HG03066 (cell line): ENCODE measurements around the gene INO80E.

Source experiments
- ATAC-seq: cut with Tn5 transposase; IDR thresholded peaks from one replicate; pipeline ENCODE4 v1.9.1; 2021; ENCODE audit warnings: low read depth; ENCODE audit not compliant: unreplicated experiment

INO80E gene

GRCh38 chr16:29991571-29991904 is 4.5 kb upstream of the INO80E start:
- no peak for ATAC-seq

- no peak for ATAC-seq
Observed at GRCh38 chr16:29992344-29992967, 3.6 kb upstream of the INO80E start.

DNA sequence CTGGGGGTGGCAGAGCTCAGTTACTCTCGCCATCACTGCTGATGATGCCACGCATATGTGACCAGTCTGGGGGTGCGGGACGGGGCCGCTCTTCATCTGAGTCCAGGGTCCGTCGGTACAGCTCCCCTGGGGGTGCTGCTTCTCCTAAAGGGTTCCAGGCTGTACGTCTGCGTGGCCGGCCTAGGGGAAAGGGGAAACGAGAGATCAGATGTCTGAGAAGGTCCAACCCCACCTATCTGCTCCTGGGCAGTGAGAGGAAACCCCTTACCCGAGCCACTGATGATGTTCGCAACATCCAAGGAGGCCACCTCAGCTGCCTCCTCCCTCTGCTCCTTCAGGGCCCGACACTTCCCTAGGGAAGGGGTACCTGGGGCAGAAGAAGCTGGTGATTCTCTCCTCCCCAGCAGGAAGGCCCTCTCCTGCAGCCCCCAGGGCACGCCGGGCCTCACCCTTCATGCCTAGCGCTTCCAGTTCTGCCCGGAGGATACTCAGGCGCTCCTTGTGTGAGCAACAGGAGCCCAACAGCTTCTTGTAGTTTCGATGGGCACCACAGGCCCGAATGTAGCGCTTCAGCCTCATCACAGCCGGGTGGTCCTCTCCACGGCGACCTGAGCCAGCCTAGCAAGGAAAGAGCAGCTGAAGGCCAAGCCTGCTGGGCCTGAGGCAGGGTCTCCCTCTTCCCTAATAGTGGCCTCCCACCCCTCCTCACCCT is 2.7 kb upstream of the INO80E start:
- no peak for ATAC-seq

DNA sequence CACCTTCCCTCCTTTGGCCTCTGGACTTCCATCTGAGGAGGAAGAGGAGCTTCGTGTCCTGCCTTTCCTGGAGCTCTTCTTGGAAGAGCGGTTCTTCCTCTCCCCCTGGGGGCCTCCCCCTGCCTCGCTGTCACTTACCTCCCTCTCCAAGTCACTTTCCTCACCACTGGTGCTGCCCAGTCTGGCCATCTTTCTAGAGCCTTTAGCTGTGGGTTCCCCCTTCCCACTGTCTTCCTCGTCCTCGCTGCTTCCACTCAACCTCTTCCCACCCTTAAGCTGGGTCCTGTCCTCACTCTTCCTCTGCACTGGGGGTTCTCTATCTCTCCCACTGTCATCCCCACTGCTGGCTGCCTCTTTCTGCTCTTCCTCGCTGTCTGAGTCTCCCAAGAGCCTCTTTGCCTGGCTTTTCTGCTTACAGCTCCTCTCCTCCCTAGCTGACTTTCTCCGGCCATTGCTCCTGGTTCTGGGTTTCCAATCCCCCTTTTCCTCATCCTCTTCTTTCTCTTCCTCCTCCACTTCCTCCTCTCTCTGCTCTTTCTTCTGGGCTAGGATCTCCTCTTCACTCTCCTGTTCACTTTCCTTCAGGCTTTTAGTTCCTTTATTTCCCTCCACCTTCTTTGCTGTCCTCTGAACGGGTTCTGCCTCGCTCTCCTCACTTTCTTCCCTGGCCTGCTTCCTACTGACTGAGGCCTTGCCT is 2.0 kb upstream of the INO80E start:
- no peak for ATAC-seq

GRCh38 chr16:29994600-29995323 is 1.3 kb upstream of the INO80E start:
- peak; percentile 27 for ATAC-seq

GRCh38 chr16:29995324-29995910 is 624 bp upstream of the INO80E start, which contains the start of gene HIRIP3:
Gene HIRIP3 (minus strand): TSS chr16:29995617. CDS start chr16:29995605, 12 bp downstream.
- peak; percentile 43 for ATAC-seq

GRCh38 chr16:29996766-29997250 is 767 bp downstream of the INO80E start:
- ATAC-seq: no peak

- no peak for ATAC-seq
Observed at GRCh38 chr16:29999605-30000004, 3.6 kb downstream of the INO80E start.

- ATAC-seq: no peak
Observed at GRCh38 chr16:30000735-30001631, 4.9 kb downstream of the INO80E start.

- ATAC-seq: no peak
Observed at GRCh38 chr16:30002614-30003346, 6.7 kb downstream of the INO80E start.

DNA sequence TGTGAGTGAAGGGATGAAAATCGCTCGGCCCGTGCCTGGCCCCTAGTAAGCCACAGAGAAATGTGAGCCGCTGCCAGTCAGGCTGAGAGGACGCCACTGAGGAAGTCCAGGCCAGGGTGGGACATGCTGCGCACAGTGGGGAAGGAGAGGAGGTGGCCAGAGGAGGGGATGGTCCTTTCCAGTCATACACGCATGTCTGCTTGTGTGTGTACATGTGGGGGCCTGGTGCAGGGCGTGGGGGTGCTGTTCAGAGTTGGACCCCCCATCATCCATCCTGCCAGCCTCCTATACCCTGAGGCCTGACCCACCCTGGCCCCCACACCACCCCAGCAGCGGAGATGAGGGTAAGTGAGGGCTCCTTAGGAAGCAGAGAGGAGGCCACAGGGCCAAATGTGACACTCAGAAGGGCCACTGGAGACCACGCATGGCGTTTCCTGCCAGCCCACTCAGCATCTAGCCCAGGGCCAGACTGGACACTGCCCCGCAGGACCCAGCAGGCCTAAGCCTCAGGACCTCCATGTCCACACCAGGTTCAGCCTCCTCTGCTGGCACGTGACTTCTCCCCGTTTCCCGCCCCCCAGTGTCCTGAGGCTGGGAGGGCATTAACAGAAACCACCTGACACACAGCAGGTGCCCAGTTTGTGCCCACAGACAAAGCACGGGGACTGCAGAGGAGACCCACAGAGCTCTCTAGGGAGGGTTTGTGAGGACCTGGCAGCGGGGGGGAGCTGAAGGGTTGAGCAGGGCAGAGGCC is 7.8 kb downstream of the INO80E start:
- no peak for ATAC-seq

- ATAC-seq: no peak
Observed at GRCh38 chr16:30004424-30004776, 8.4 kb downstream of the INO80E start.

DNA sequence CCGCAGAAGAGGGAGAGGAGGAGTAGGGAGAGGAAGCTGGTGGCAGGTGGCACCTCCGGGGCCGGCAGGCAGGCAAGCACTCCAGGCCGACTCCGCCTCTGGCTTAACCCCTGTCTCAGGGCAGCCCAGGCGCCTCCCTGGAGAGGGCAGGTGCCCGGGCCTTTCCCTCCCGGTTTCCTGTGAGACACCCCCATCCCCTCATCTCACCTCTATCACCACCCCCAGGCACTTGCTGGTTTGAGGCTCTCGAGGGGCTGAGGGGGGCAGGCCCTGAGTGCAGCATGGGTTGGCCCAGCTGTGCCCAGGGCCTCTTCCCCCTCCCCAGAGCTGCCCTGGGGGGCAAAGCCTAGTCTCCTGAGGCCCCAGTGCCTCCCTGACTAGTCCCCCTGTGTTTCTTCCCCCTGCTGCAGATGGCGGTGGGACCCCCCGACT is 8.8 kb downstream of the INO80E start:
- ATAC-seq: no peak

DNA sequence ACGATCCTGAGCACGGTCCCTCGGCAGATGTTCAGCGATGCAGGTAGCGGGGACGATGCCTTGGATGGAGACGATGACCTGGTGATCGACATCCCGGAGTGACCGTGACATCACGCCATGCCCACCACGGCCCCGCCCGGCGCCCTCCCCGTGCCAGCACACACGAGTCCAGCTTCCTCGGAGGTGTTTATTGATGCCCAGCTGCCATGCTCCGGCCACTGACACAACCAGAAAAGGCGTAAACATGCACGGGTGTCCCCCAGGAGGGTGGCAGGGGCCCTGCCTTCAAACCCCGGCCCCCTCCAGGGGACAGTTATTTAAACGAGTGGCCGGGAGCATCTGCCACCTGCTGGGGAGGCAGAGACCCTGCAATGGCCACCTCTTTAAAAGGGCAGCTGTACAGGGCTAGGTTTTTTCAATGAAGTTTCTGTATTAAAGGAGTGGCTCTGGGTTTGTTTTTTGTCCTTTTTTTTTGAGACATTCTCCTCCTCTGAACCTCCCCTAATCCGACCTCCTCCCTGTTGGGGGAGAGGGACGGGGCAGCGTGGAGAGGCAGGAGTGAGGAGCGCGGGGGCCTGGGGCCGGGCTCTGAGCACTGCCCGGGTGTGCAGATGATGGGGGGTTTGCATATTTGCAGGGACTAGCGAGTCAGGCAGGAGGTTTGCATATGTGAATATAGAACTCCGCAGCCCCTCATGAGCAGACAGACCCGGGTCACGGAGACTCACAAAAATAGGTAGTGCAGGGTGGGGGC is 9.5 kb downstream of the INO80E start:
- no peak for ATAC-seq

GRCh38 chr16:30006095-30006473 is 10.0 kb downstream of the INO80E start:
- ATAC-seq: no peak

DNA sequence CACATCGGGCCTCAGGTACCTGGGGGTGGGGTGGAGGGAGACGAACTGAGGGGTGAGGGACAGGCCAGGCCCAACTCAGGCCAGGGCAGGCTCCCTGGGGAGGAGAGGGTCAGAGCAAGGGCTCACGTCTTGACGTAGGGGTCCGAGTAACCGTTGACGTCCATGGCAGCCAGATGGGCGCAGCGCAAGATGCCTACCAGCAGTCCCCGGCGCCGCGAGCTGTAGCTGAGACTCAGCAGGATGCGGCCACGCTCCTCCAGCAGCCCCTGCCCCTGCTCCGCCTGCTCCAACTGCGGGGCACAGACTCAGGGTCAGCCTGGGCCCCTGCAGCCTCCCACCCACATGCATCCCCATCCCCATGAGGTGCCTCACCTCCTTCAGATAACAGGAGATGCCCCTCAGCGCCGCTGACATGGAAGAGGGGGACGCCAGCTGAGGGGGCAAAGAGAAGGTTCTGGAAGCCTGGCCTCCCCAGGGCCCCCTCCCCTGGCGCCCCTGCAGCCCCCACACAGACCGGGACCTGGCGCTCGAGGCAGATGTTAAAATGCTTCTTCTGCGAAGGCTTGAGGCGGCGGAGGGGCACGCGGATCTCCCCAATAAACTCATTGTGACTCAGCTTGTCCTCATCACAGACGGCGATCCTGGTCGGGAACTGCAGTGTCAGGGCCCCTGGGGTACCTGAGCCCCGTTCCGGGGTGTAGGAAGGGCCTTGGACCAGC is 10.8 kb downstream of the INO80E start:
- ATAC-seq: no peak

- no peak for ATAC-seq
Observed at GRCh38 chr16:30007378-30007895, 11.4 kb downstream of the INO80E start.
